GM21423 (cell line): ENCODE data around the gene WNT3.
"Not testable (repeated sequence)": the region's sequence is repeated elsewhere in the genome, so short reads cannot be mapped to it uniquely, and the experiment has no call there.

Source experiments
- ATAC-seq: cut with Tn5 transposase; IDR thresholded peaks from one replicate; pipeline ENCODE4 v1.9.1; 2021; ENCODE audit warnings: mild to moderate bottlenecking, moderate library complexity; ENCODE audit not compliant: unreplicated experiment

Gene WNT3

GRCh38 chr17:46788300-46788699 is 30.2 kb downstream of the WNT3 start:
- no peak for ATAC-seq

DNA sequence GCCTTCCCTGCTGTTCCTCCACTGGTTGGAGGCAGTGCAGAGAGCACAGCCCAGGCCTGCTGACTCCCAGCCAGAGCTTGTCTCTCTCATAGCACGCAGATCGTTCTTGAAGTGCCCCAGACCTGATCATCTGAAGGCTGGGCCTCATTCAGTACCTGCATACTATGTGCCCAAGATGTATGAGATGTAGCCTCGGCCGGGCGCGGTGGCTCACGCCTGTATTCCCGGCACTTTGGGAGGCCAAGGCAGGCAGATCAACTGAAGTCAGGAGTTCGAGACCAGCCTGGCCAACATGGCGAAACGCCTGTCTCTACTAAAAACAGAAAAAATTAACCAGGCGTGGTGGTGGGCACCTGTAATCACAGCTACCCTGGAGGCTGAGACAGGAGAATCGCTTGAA is 31.0 kb downstream of the WNT3 start:
- ATAC-seq, result no peak

DNA sequence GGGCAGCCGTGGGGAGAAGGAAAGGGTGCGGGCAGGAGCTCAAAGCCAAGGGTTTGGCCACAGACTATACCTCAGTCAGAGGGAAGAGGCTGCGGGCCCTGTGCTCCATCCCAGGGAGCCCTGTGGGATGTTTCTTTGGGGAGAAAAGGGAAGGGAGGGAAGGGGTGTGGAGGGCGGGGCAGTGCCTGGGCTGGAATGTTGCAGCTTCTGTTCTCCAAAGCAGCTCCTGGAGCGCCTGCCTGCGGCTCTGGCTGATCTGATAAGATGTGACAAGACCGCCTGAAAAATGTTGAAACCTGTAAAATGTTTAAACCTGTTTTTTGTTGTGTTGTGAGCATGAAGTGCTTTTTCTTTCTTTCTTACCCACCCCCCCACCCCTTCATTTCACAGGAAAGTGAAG is 32.8 kb downstream of the WNT3 start:
- ATAC-seq, result no peak

GRCh38 chr17:46783031-46783593 is 35.4 kb downstream of the WNT3 start:
- ATAC-seq, result no peak

GRCh38 chr17:46782250-46782953 is 36.1 kb downstream of the WNT3 start:
- no peak for ATAC-seq

DNA sequence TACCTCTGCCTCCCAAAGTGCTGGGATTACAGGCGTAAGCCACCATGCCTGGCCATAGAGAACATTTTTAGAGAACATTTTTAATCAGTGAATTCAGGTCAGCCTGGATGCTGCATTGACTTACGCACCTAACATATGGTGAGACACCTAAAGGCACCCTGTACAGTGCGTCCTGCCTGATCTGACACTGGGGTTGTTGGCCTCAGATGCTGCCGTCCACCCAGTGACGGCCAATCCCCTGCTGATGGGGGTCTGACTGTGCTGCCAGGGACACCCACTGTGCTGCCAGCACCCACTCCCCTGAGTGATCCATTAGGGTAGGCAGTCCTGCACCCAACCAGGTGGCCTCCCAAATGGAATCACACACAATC is 38.5 kb downstream of the WNT3 start:
- ATAC-seq, result no peak

DNA sequence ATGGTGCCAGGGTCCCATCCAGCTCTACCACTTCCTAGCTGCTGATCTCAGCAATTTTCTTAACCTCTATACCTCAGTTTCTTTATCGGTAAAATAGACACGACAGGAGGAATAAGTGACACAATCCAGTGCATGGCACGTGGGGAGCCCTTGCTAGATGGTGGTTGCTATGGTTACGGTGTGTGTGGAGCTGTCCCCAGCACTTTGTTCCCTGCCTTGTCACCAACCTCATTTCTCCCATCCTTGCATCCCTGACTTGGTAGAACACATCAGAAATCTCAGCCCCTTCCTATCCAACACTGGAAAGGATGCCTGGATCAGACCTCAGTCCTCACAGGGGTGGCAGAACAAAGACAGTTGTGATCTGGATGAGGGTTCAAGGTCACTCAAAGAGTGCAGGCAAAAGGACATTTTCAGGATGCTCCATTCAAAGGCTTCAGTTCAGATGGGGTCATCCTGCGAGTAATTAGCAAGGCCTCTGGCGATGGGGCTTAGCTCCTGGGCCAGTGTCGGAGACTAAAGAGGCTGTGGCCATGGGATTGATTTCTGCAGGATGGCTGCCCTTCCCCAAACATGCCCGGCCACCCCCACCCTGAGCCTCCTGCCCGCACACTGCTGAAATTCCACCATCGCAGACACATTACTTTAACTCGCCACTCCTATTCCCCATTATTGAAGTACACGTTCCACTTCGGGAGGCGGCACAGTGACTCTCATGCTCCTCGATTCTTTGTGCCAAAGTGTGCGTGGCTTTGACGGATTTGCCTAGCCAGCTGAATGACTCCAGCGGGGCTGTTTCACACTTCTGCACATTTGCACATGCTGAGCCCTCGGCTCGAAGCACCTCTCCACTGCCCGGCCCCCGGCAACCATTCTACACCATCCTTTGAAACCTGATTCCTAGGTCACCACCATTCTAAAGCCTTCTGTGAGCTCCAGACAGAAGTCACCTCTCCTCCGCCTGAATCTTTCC is 40.3 kb downstream of the WNT3 start:
- ATAC-seq, result no peak

DNA sequence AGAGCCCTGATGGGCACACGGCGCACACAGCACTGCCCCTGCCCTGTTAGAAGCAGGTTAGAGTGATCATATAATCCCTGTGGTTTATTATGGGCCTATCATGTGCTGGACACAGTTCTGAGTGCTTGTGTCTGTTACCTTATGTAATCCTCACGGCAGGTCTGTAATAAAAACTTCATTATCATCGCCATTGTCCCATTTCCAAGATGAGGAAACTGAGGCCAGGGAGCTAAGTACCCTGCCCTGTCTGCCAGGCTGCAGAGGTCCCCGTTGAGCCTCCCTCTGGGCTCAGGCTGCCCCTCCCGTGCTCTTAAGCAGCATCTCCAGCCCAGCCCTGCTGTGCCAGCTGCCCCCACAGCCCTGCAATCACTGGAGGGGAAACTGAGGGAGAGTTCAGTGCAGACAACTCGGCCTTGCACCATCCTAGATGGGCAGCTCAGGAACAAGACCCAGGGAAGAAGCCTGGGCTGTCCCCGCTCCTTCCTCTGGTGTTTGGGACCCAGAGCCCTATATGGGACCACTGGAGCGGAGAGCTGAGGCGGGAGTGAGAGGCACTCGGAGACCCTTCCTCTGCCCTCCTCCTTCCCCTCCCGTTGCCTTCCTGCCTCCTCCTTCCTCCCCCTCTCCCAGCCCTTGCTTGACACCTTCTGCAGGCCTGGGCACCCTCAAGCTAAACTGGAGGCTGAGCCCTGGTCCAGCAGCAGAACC is 42.0 kb downstream of the WNT3 start:
- ATAC-seq, result no peak

GRCh38 chr17:46774108-46774737 is 44.3 kb downstream of the WNT3 start:
- no peak for ATAC-seq

- ATAC-seq, result no peak
These were observed 44.8 kb downstream of the WNT3 start for GRCh38 chr17:46773676-46774075.

DNA sequence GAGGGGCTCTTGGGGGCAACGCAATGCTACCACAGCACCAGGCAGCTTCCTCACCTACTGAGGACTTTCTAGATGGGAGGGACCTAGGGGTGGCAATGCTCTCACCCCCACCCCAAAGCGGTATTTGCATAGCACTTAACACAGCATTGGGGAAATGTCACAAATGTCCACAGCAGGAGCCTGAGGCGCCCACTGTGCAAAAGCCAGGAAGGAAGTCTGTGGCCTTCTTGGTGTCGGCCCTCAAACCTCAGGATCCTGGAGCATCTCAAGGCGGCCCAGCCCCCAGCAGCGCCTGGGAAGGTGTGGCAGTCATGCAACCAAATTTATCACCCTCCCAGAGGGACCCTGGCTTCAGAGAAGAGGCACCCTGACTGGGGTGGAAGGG is 45.3 kb downstream of the WNT3 start:
- ATAC-seq, result no peak

DNA sequence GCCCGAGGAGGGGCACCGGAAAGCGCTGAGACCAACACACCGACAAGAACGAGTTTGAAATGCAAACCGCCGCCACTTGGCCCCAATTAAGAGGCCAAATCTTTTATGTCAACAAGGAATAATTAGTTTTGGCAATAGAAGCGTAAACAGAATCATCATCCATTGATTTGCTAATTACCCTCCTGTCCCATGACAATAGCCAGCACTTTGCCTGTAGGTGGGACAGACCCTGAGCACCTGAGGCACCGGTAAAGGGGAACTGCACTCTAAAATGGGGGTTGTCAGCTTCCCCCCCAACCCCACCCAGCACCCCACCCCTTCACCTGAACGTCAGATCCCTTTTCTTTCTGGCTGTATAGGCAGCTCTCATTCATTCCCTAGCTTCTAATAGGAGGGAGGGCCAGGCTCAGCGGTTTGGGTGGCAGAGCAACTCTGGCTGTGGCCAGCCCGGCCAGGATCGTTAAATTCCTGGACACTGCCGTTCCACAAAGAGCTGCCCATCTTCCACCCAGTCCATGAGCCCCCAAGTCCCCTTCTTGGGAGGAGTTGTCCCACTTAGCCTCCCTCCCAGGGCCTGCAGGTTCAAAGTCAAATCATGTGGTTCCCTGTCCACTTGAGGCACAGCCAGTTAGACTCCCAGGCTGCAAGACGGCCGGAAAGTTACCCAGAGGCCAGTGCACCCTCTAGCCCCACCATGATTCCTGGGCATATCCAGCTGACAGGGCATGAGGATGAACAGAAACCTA is 45.8 kb downstream of the WNT3 start:
- no peak for ATAC-seq

GRCh38 chr17:46771561-46772474 is 46.7 kb downstream of the WNT3 start:
- ATAC-seq, result no peak

- no peak for ATAC-seq
These were observed 47.5 kb downstream of the WNT3 start for GRCh38 chr17:46770818-46771560.

DNA sequence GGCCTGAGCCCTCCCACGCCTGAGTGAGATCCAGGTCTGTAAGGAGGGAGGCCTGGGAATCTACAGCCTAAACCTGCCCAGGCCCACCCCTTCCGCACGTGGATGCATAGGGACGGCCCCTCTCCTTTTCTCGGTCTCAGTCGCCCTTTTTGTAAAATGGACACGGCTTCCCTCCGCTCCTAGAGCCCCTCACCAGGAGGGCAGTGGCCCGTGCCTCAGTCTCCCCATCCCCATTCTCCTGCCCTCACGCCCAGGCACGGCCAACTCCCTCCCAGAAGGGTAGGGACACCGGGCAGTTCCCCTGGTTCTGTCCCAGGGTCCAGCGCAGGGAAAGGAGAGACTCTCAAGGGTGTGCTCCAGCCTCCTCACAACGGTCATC is 48.1 kb downstream of the WNT3 start:
- ATAC-seq, result no peak

DNA sequence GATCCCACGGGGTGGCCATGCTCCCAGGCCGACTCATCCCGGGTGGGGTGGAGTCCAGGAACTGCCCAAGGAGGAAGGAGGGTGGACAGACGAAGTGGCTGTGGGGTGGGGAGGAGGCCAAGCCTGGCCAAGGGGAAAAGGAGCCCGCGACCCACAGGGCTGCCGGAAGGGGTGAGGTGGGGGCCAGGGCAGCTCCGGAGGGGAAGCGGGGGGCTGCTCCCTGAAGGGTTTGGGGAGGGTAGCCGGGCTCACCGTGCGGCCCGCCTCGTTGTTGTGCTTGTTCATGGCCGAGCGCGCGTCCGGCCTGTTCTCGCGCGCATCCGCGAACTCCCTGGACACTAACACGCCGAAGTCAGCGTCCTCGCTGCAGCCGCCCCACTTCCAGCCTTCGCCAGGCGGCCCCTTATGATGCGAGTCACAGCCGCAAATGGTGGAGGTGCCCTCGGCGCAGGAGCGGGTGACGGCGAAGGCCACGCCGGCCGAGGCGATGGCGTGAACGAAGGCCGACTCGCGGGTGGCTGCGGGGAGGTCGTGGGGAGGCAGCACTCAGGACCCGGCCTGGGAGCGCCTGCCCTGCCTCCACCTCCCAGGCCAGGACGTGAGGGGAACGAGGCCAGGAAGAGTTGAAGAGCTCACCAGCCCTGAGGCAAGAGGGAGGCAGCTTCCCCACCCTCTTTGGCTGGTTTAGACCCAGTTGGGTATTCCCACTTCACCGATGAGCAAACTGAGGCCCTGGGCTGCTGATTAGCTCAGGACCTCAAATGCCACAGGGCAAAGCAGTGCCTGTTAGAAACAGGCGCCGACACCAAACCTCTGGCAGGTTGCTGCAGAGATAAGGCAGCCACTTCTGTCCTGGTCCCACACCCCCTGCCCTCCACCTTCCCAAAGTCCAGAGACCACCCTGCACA is 48.7 kb downstream of the WNT3 start:
- no peak for ATAC-seq

DNA sequence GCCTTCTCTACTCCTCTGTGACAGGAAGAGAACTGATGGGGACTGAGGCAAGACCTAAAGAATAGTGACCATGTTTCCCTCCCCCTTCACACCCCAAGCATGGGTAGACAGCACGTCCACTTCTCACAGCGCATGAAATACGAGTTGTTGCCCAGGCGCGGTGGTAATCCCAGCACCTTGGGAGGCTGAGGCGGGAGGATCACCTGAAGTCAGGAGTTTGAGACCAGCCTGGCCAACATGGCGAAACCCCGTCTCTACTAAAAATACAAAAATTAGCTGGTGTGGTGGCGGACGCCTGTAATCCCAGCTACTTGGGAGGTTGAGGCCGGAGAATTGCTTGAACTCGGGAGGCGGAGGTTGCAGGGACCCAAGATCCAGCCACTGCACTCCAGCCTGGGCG is 49.6 kb downstream of the WNT3 start:
- ATAC-seq, result not testable (repeated sequence)

DNA sequence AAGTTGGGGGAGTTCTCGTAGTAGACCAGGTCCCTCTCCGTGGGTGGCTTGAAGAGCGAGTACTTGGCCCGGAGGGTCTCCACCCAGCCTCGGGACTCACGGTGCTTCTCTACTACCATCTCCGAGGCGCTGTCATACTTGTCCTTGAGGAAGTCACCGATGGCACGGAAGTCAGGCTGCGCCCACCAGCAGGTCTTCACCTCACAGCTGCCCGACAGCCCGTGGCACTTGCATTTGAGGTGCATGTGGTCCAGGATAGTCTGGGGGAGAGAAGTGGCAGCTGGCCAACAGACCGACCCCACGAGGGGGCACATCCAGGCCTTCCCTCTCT is 50.0 kb downstream of the WNT3 start:
- no peak for ATAC-seq
